K562 (cell line): ENCODE results near the gene RRAGD. TPM values are rescaled to one million over a fixed set of nuclear protein-coding genes. Genes with fewer than 3 reads are reported as not detected.

ENCODE experiments used
- ATAC-seq: fragments of 200-7000 bp; cut with Tn5 transposase; 3 replicates; pipeline ENCODE4 v1.9.1; 2020; ENCODE audit warnings: moderate library complexity
- BruUV-seq: library from RNA; stranded (reverse); fragments of 400-500 nt; replicated peaks from 2 replicates; lab custom pipeline; 2021; lab: Mats Ljungman, UMichigan
- CTCF ChIA-PET: fragments of 300-600 bp; formaldehyde crosslinking; extraction: SDS; loops from one replicate; lab custom pipeline; 2021; ENCODE audit warnings: low intra/inter-chr PET ratio; lab: Yijun Ruan, JAX
- POLR2A ChIA-PET: fragments of 300-600, 350-650 bp; sonication (Branson Sonifier 250); formaldehyde crosslinking; extraction: SDS; loops from one replicate; lab custom pipeline; 2021; ENCODE audit warnings: antibody characterized with exemption, inconsistent platforms; lab: Yijun Ruan, JAX
- DNase-seq, 4 experiments: peaks; one replicate each; pipeline versions ENCODE4 v3.0.0 to v3.0.0-alpha.2; 2011 to 2018; ENCODE audit warnings: low spot score in 3 of 4, mixed read lengths in 3 of 4; ENCODE audit errors: extremely low read depth in 1 of 4
- FAIRE-seq: peaks from 2 replicates; lab custom pipeline; 2011; peaks lifted over from hg19 to GRCh38; lab: Jason Lieb, UNC
- H2AFZ ChIP-seq: 2 replicates; pipeline ENCODE4 v1.6.0; 2011; ENCODE audit warnings: low read depth, low read length, control low read depth, inconsistent platforms
- H3K27ac ChIP-seq: fragments of 200-600 bp; 3 replicates; pipeline ENCODE4 v1.8.0; 2011; ENCODE audit warnings: low read depth, mild to moderate bottlenecking, control low read depth, inconsistent platforms, low read length, moderate library complexity, mixed read lengths; ENCODE audit errors: extremely low read depth
- H3K27me3 ChIP-seq, 2 experiments: fragments of 300-600 bp in 1 of 2; 2 replicates in 1 of 2; 3 replicates in 1 of 2; pipeline versions ENCODE4 v1.6.0 to v1.8.0; 2011; ENCODE audit warnings: inconsistent platforms in 2 of 2, low read length in 2 of 2, mild to moderate bottlenecking in 1 of 2, mixed read lengths in 1 of 2, moderate library complexity in 1 of 2; ENCODE audit not compliant: control insufficient read depth in 2 of 2, insufficient read depth in 2 of 2
- H3K36me3 ChIP-seq: fragments of 300-600 bp; 3 replicates; pipeline ENCODE4 v1.8.0; 2011; ENCODE audit warnings: mild to moderate bottlenecking, low read length, inconsistent platforms; ENCODE audit not compliant: control insufficient read depth, insufficient read depth
- H3K4me1 ChIP-seq, 2 experiments: fragments of 200-600 bp in 1 of 2; replicated peaks in 1 of 2; 2 replicates in 1 of 2; 3 replicates in 1 of 2; pipeline versions ENCODE4 v1.5.1 to v1.8.0; 2011; ENCODE audit warnings: inconsistent platforms in 2 of 2, low read length in 2 of 2, mild to moderate bottlenecking in 1 of 2, mixed read lengths in 1 of 2, moderate library complexity in 1 of 2; ENCODE audit not compliant: control insufficient read depth in 2 of 2, insufficient read depth in 2 of 2
- H3K4me2 ChIP-seq: 2 replicates; pipeline ENCODE4 v1.6.1; 2011; ENCODE audit warnings: low read length, control low read depth, inconsistent platforms, mixed read lengths; ENCODE audit not compliant: insufficient read depth
- H3K4me3 ChIP-seq: fragments of 200-600 bp; sonication (generic), shearing (Covaris generic); 2 replicates; pipeline ENCODE4 v1.5.1; 2016; ENCODE audit warnings: control low read depth, inconsistent platforms
- H3K79me2 ChIP-seq: fragments of 200-600 bp; 3 replicates; pipeline ENCODE4 v1.8.0; 2011; ENCODE audit warnings: low read length, inconsistent platforms; ENCODE audit not compliant: control insufficient read depth, insufficient read depth
- H3K9ac ChIP-seq, 2 experiments: 2 replicates each; pipeline versions ENCODE4 v1.6.0 to v1.6.1; 2011; ENCODE audit warnings: low read depth in 2 of 2, low read length in 2 of 2, control low read depth in 1 of 2, inconsistent platforms in 1 of 2, mild to moderate bottlenecking in 1 of 2, mixed read lengths in 1 of 2; ENCODE audit not compliant: insufficient read depth in 1 of 2
- H3K9me1 ChIP-seq: one replicate; pipeline ENCODE4 v1.6.0; 2011; ENCODE audit warnings: inconsistent platforms, mild to moderate bottlenecking, low read length, moderate library complexity; ENCODE audit not compliant: control insufficient read depth, insufficient read depth
- H3K9me3 ChIP-seq: replicated peaks from 2 replicates; pipeline ENCODE4 v1.5.1; 2011; ENCODE audit warnings: low read depth, low read length, inconsistent platforms; ENCODE audit not compliant: control insufficient read depth, insufficient read depth
- H4K20me1 ChIP-seq: replicated peaks from 2 replicates; pipeline ENCODE4 v1.6.1; 2011; ENCODE audit warnings: low read length, inconsistent platforms, mixed read lengths; ENCODE audit not compliant: control insufficient read depth, insufficient read depth
- CCNT2 ChIP-seq: IDR thresholded peaks from 2 replicates; pipeline ENCODE4 v1.6.1; 2011; ENCODE audit warnings: borderline replicate concordance, low read depth, mild to moderate bottlenecking, moderate library complexity, mixed read lengths, low read length; ENCODE audit not compliant: insufficient read length; ENCODE audit errors: extremely low read depth
- CREBBP ChIP-seq: IDR thresholded peaks from one replicate; pipeline ENCODE4 v1.6.1; 2012; ENCODE audit warnings: low read depth, mild to moderate bottlenecking, control low read depth, inconsistent platforms, low read length
- EP300 ChIP-seq: IDR thresholded peaks from 2 replicates; pipeline ENCODE4 v1.6.1; 2012; ENCODE audit warnings: low read length, improper control_type of control experiment
- HIVEP1 ChIP-seq: fragments of 250-450 bp; sonication (Bioruptor Pico); IDR thresholded peaks from 2 replicates; pipeline ENCODE4 v1.4.0; 2020; ENCODE audit warnings: mild to moderate bottlenecking
- JUNB ChIP-seq: fragments of 450-650 bp; formaldehyde crosslinking; conservative IDR thresholded peaks from 2 replicates; pipeline ENCODE4 v1.4.0; 2020; ENCODE audit warnings: mild to moderate bottlenecking
- KLF13 ChIP-seq: fragments of 450-650 bp; IDR thresholded peaks from 2 replicates; pipeline ENCODE4 v1.6.1; 2016; ENCODE audit warnings: missing genetic modification characterization, low read depth, mild to moderate bottlenecking, missing compliant biosample characterization, moderate library complexity, borderline replicate concordance
- MYBL2 ChIP-seq, 2 experiments: fragments of 450-650 bp in 1 of 2; sonication (generic) in 1 of 2; formaldehyde crosslinking in 1 of 2; IDR thresholded peaks; 2 replicates each; pipeline versions ENCODE4 v1.6.1 to v1.8.1; 2017 to 2022; ENCODE audit warnings: borderline replicate concordance in 1 of 2, inconsistent platforms in 1 of 2, low read depth in 1 of 2, mild to moderate bottlenecking in 1 of 2, missing genetic modification reagents in 1 of 2, moderate library complexity in 1 of 2
- PHB ChIP-seq: fragments of 250-450 bp; sonication (Bioruptor Pico); IDR thresholded peaks from 2 replicates; pipeline ENCODE4 v1.5.0; 2021
- RHOXF2B ChIP-seq: fragments of 250-450 bp; sonication (Bioruptor Pico); conservative IDR thresholded peaks from 2 replicates; pipeline ENCODE4 v1.5.1; 2021
- SMAD2 ChIP-seq: fragments of 150-350 bp; IDR thresholded peaks from 2 replicates; pipeline ENCODE4 v1.6.1; 2014; ENCODE audit warnings: low read depth, mild to moderate bottlenecking, low read length
- STAG1 ChIP-seq: sonication (generic); formaldehyde crosslinking; IDR thresholded peaks from 2 replicates; pipeline ENCODE4 v1.5.0; 2020; ENCODE audit warnings: missing genetic modification reagents, borderline replicate concordance
- TAF15 ChIP-seq: fragments of 200-400 bp; formaldehyde crosslinking; IDR thresholded peaks from 2 replicates; pipeline ENCODE4 v1.6.1; 2017; ENCODE audit warnings: mild to moderate bottlenecking, low read depth, low read length, moderate library complexity
- TGIF2 ChIP-seq: sonication (generic); formaldehyde crosslinking; IDR thresholded peaks from 2 replicates; pipeline ENCODE4 v1.8.1; 2022; ENCODE audit warnings: mild to moderate bottlenecking, missing genetic modification reagents, moderate library complexity
- YBX1 ChIP-seq: fragments of 450-650 bp; IDR thresholded peaks from 2 replicates; pipeline ENCODE4 v1.7.1; 2016; ENCODE audit warnings: mild to moderate bottlenecking
- ZFP30 ChIP-seq: fragments of 250-450 bp; sonication (Bioruptor Pico); IDR thresholded peaks from 2 replicates; pipeline ENCODE4 v1.8.0; 2022; ENCODE audit warnings: moderate library complexity, mild to moderate bottlenecking, inconsistent platforms, borderline replicate concordance
- ZNF174 ChIP-seq: fragments of 250-450 bp; sonication (Bioruptor Pico); IDR thresholded peaks from 2 replicates; pipeline ENCODE4 v1.4.0; 2020; ENCODE audit warnings: mild to moderate bottlenecking
- ZNF316 ChIP-seq: fragments of 450-650 bp; IDR thresholded peaks from 2 replicates; pipeline ENCODE4 v1.6.1; 2016
- ZNF584 ChIP-seq: fragments of 200-800 bp; sonication (Bioruptor generic); IDR thresholded peaks from 2 replicates; pipeline ENCODE4 v1.6.1; 2016; ENCODE audit warnings: low read depth, mild to moderate bottlenecking, missing genetic modification characterization, missing compliant biosample characterization
- ZNF717 ChIP-seq: fragments of 250-450 bp; sonication (Bioruptor Pico); IDR thresholded peaks from 2 replicates; pipeline ENCODE4 v1.5.0; 2021
- WGBS: fragments of 100-300 bp; shearing (Covaris generic); methylation state at CpG from one replicate; pipeline ENCODE4 v1.1.6; 2016; ENCODE audit warnings: low coverage, mixed read lengths; ENCODE audit not compliant: insufficient coverage; ENCODE audit errors: missing lambda C conversion rate; 5-methylcytosine and 5-hydroxymethylcytosine counted together
- in situ Hi-C: fragments of 300-500 bp; cut with MboI; formaldehyde crosslinking; loops from 4 replicates; pipeline ENCODE4 v1.15.0; 2018; ENCODE audit warnings: inconsistent platforms, mixed read lengths
- intact Hi-C: fragments of 100-400 bp; cut with micrococcal nuclease; formaldehyde crosslinking; loops from 2 replicates; pipeline ENCODE4 v1.14.2; 2022
- polyA plus RNA-seq, 8 experiments: library from polyadenylated mRNA; depleted of rRNA in 4 of 8; stranded (reverse) in 5 of 8; unstranded in 3 of 8; fragments of >200 nt; fragmentation: Nextera tagmentation in 2 of 8; fragmentation: Illumina TruSeq in 1 of 8; extraction: Ambion mirVana in 2 of 8; extraction: Trizol in 1 of 8; gene quantifications; 2 replicates each; pipeline versions ENCODE4 v1.2.1 to v1.2.3, GENCODE V29; 2011 to 2014; ENCODE audit warnings: inconsistent platforms in 1 of 8, missing spikeins in 1 of 8
- total RNA-seq, 7 experiments: library from RNA; depleted of rRNA in 6 of 7; stranded (reverse); fragments of >200 nt in 6 of 7; fragmentation: Illumina TruSeq in 2 of 7; extraction: Trizol in 2 of 7; gene quantifications; 2 replicates each; pipeline versions ENCODE4 v1.2.1 to v1.2.3, GENCODE V29; 2011 to 2021; ENCODE audit warnings: low replicate concordance in 1 of 7
- TF ChIP-seq, protein P1 (sequence below): fragments of 250-450 bp; sonication (Bioruptor Pico); IDR thresholded peaks from 2 replicates; pipeline ENCODE4 v1.8.0; 2022; ENCODE audit warnings: inconsistent platforms

The RRAGD gene
- total and polyA plus RNA-seq, 9 of the 15 experiments (the other 6 are each of a cell fraction or from before 2014, with no cell fraction given) = 0.03 to 0.07 (median 0.04) TPM; not detected in 6

DNA sequence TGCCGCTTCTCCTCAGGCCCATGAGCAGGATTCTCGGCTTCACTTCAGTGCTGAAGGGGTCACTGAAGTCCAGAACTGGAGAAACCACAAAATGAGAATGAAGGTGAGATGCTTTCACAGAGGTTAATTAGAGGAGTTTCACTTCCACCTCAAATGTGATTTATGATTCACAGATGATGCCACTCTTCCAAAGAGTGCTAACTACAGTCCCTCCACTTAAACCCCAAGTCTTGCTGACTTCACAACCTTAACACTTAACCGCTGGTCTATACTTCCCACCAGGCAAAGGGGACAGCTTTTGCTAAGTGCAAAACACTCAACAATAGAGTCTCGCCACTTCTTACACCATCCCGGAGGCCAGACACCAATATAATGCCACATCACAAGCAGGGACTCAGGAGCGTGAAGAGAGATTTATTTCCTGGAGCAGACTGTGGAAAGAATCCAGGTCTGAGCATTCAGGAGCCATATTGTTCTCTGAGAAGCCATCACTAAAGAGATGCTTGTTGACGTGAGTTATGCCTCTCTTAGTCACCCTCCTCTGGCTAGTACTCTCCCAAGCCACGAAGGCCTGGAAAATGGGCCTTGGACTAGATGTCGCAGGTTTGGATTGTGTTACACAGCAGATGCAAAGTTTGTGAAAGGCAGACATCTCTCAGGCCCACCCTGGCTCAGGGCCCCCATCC lies 24.4 kb downstream of the RRAGD start:
- Histone ChIP-seq H3K4me2 (no peak overlapping the region), H3K36me3 (no peaks in the 10 kb centered on the region), H3K79me2 (no peaks in the 10 kb centered on the region), H2AFZ (no peak overlapping the region), H3K27me3 (peaks cover 17 to 28% of the 10 kb centered on the region in 2 experiments; a peak in 3 of 5 replicates), H3K9me1 (no peaks in the 10 kb centered on the region), H3K4me3 (no peak overlapping the region), H3K9me3 (no peaks in the 10 kb centered on the region), H4K20me1 (no peaks in the 10 kb centered on the region), H3K9ac (no peak overlapping the region), H3K4me1 (no peaks in the 10 kb centered on the region), H3K27ac (no peak overlapping the region)
- DNase-seq (no peak), ATAC-seq (no peak), FAIRE-seq (no peak)
- WGBS = 2% methylated on average over 9 of the region's 9 CpGs
- no peak for TF ChIP-seq TGIF2 (CRISPR knock-in tag)
- TF ChIP-seq CCNT2 = no peak
- TF ChIP-seq HIVEP1 (CRISPR knock-in tag) = no peak
- TF ChIP-seq CREBBP = no peak
- no peak for TF ChIP-seq STAG1 (CRISPR knock-in tag)
- no peak for TF ChIP-seq TAF15
- TF ChIP-seq ZNF316 = no peak
- TF ChIP-seq EP300 = no peak
- TF ChIP-seq ZNF717 (CRISPR knock-in tag) = no peak
- no peak for TF ChIP-seq ZFP30
- no peak for TF ChIP-seq MYBL2 (IDR thresholded peaks at IDR 0.05; ENCODE audit: low read depth)
- TF ChIP-seq MYBL2 (CRISPR knock-in tag; IDR thresholded peaks at IDR 0.05; ENCODE audit: borderline replicate concordance) = no peak
- no peak for TF ChIP-seq ZNF174 (CRISPR knock-in tag)
- no peak for TF ChIP-seq JUNB (CRISPR knock-in tag)
- TF ChIP-seq RHOXF2B (CRISPR knock-in tag) = no peak
- TF ChIP-seq PHB (CRISPR knock-in tag) = no peak
- no peak for TF ChIP-seq ZNF584
- TF ChIP-seq, protein P1, sequence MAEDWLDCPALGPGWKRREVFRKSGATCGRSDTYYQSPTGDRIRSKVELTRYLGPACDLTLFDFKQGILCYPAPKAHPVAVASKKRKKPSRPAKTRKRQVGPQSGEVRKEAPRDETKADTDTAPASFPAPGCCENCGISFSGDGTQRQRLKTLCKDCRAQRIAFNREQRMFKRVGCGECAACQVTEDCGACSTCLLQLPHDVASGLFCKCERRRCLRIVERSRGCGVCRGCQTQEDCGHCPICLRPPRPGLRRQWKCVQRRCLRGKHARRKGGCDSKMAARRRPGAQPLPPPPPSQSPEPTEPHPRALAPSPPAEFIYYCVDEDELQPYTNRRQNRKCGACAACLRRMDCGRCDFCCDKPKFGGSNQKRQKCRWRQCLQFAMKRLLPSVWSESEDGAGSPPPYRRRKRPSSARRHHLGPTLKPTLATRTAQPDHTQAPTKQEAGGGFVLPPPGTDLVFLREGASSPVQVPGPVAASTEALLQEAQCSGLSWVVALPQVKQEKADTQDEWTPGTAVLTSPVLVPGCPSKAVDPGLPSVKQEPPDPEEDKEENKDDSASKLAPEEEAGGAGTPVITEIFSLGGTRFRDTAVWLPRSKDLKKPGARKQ (CRISPR knock-in tag) = no peak
- TF ChIP-seq YBX1 = no peak
- no peak for TF ChIP-seq KLF13 (tag)
- no peak for TF ChIP-seq SMAD2
- intact Hi-C loops = no loop called here
- CTCF ChIA-PET = no interaction called here
- no TSS peak for BruUV-seq
- POLR2A ChIA-PET = interaction anchor here (0.8 kb wide), 1 partner anchor 9 kb away, joined by 4 read pairs; no protein-coding TSS in a partner anchor
- in situ Hi-C loops = no loop called here
